GM19372 (cell line): Measurements from ENCODE around the gene GUCY1A2.

Source experiments
- ATAC-seq: cut with Tn5 transposase; IDR thresholded peaks from one replicate; pipeline ENCODE4 v1.9.1; 2021; ENCODE audit warnings: mild to moderate bottlenecking, low read depth, moderate library complexity; ENCODE audit not compliant: unreplicated experiment

The GUCY1A2 gene

DNA sequence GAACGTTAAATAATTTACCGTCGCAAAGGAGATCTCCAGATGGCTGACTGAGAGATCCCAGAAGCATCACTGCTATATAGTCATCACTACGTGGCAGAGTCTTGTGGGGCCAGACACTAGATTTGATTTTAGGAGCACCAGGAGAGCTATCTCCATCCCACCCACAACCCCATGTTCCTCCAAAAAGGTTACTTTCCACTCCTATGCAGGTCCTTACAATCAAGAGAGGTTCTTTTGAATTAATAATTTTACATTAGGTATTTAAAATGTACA lies 19.4 kb downstream of the GUCY1A2 start:
- no peak for ATAC-seq

DNA sequence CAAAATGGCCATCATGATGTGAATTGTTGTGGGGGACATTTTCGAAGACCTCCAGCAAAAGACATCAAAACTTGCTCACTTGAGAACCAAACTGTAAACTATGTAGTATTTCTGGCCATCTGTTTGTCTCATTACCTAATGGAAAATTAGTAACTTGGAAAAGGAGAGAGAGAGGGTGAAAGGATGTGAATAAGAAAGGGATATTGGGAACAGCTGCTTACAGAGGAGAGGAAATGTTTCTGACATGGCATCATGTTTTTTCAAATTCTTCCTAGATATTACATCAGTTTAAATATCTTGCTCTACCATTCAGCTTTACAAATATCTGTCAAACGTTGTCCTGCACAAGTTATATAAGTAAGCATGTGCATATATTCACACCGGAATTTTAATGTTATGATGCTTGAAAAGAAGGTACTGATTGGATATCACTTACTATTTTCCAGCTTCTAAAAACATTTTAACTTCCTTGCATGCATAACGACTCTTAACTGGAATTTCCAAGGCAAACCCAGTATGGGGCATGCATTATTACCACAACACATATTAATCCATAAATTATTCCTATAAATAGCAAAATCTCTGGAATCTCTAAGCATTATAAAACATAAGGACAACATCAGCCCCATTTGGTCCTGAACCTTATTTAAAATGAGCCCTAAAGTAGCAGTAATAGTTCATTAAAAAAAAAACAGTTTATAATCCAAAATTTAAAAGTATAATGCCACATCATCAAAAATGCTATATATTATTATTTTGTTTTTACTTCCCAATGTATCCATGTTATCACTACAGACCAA lies 20.0 kb downstream of the GUCY1A2 start:
- no peak for ATAC-seq

DNA sequence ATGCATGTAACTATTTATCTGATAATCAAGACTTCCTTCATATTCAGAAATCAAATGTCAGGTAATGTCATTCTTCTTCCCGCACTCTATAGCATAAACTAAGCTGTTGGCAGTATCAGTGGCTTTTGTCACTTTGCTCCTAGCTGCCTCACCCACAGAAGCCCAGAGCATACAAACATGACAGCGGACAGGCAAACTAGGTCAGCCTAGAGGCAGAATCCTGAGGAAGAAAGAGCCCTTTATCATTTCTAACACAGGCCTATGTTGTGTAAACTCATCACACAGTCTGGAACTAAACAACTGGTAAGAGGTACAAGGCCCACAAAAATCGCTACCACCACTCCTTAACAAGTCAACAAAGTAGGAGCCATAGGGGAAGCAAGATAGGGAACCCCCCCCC lies 21.0 kb downstream of the GUCY1A2 start:
- no peak for ATAC-seq

DNA sequence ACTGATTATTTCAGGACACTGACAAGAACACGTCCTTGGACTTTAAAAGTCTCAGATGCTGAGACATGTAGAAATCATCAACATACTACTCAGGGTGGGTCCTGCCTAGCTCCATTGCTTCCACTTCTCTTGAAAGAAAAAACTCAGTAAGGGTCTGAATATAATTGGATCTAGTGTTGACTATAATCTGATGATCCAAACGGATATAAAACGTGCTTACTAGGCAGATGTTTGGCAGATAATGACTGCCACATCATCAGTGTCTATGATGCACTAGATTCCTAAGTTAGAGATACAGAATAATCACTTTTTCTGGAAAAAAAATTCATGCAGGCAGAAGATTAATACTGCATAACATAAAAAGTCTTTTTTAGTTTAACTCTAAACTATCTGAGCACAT lies 21.6 kb downstream of the GUCY1A2 start:
- ATAC-seq: no peak

DNA sequence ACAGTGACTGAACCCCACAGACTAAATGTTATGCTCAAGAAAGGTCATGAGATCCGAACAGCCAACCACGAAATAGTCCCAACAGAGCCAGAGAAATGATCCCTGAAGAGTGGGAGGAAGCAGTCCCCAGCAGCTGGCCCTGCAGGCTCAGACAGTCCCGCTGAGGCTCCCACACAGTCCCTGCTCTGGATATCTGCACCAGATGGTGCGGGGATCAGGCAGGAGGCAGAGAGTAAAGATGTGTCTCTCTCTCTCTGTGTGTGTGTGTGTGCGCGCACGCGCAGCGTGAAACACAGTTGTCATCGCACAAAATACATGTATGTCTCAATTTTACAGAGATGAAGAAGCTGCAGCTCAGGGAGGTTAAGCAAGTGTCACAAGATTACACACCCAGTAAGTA lies 27.9 kb downstream of the GUCY1A2 start:
- no peak for ATAC-seq

DNA sequence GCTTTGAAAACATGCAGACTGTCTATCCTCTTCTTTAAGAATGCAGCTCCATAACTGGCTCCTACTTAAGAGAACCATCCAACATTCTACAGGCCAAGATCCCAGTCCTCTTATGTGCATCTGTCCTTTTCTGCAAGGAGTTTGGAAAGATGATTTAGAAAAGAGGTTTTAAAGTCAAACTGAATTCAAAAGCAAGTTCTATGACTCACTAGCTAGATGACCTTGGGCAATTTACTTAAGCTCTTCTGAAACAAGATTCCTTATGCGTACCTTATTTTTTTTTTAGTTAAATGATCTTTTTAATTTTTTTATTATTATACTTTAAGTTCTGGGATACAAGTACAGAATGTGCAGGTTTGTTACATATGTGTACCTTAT lies 29.2 kb downstream of the GUCY1A2 start:
- no peak for ATAC-seq

DNA sequence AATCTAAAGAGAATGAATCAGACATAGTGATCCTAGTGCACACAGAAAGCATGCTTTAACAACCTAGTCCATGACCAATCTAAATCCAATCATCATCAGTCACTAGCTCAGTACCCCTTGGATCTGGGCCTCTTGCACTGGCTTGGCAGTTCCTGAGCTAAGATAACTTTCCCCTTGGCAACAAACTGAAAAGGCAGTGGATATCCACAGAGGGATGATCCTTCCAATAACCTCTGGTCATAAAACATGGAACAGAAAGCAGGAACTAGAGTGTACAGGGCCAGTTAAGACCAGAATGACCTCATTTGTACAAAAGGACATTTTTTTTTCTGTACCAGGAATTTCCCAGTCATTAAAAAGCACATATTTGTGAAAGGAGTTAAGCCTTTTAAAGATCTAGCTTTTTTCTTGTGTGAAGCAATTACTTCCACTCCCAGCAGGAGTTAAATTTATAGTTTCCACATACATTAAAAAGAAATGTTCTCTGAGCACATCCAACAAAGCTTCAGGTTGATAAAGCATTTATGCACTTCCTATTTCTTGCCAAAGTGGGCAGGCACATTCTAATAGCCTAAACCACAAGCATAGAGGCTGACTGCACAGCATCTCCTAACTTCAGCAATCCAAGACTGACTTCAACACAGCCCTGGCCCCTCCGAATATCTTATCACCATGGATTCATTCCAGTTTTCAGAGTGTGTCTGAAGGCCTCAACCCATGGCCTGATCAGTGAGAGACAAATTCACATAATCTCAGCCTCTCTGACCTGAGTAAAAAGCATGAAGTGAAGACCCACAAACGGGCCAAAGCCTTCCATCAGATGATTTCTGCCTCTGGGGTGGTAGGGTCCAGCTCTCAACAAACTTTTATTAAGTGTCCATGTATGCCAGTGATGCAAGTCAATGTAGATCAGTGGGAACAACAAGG lies 29.9 kb downstream of the GUCY1A2 start:
- ATAC-seq: no peak

DNA sequence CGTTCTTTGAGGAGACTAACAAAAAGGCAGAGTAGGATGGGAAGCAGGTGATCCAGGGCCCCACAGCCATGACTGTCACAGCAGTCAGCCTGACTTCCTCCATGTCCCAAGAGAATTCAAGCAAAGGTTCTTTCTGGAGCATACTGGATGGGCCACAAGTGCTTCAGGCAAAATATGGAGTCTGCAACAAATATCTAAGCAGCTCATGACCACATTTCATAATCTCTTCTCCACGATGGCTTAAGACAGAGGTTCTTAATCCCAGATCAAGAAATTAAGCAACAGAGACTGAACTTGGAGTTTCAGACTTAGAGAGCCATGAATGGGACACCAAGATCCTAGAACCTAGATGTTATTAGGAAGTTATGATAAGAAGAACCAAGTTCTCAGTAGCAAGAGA lies 31.6 kb downstream of the GUCY1A2 start:
- no peak for ATAC-seq

DNA sequence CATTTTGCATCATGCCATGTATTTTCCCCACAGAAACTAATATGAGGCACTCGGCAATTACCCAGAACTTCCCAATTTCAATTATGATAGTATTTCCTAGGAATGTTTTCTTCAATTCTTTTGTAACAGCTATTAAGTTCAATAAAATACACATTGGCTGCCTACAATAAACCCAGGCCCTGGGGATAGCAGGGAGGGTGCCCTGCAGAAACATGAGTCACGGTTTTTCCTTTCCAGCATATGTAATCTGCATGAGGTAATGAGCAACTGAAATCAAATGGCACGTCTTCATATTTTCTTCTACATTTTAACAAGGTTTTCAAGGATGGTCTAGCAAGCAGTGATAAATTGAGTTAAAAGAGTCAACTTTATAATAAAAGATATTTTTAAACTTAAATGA lies 32.0 kb downstream of the GUCY1A2 start:
- ATAC-seq: no peak

DNA sequence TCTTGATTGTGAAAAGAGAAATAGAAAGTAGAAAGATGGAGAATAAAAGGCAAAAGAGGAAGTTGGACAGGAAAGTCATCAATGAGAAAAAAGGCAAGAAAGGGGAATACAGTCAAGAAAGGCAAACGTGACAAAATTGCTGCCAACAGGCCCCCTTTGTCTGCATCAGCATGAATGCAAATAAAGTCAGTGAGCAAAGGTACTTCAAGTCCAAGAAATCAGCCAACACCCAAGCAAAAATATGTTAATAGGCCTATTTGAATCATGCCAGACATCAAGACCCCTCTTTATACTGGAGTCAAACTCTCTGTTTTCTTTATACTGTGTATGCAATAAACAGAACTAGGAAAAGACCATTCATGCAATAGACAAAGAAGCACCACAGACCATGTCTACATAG lies 34.3 kb downstream of the GUCY1A2 start:
- no peak for ATAC-seq

DNA sequence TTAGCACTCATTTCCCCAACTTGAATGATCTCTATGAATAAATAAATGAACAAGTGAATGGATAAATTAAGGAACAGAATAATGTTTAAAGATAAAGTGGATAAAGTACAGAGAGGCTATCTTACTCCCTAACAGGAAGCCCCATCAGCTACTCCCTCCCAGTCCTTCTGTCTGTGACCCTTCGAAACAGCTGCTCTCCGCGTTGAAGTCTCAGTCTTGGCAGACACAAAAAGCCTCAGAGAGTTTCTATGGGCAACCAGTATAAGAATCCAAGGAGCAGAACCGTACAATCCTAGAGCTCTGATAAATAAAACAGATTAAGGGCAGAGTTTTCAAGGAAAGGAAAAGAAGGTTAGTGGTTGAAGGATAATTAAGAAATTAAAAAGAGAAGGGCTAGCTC lies 35.0 kb downstream of the GUCY1A2 start:
- no peak for ATAC-seq

DNA sequence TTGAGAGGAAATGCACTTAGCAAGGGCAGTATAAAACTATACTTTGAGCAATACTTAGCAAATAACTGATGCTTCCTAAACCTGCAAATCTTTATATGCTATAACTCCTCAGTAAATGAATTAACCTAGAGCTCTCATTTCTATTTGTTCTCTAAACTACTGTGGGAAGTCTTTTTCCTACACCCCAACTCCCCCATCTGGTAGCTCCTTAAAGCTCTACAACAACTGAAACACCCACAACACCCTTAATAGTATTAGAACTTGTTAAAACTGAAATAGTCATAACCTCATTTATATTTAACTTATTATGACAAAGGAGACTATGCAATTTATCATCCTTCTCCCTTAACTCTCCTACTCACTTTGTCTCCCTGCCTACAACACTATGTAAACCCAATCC lies 43.4 kb downstream of the GUCY1A2 start:
- no peak for ATAC-seq

DNA sequence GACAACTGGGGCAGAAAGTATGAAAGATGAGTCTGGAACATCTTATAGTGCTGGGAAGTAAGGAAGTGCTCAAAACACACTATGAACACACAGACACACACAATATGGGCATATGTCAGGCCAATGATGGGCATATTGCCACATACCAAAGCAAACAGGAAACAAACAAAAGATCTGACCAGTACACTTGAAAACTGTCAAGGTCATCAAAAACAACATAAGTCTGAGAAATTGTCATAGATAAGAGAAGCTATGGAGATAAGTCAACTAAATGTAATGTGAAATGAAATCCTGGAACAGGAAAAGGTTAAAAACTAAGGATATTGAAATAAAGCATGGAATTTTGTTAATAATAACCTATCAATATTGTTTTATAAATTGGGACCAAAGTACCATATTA lies 46.4 kb downstream of the GUCY1A2 start:
- no peak for ATAC-seq

DNA sequence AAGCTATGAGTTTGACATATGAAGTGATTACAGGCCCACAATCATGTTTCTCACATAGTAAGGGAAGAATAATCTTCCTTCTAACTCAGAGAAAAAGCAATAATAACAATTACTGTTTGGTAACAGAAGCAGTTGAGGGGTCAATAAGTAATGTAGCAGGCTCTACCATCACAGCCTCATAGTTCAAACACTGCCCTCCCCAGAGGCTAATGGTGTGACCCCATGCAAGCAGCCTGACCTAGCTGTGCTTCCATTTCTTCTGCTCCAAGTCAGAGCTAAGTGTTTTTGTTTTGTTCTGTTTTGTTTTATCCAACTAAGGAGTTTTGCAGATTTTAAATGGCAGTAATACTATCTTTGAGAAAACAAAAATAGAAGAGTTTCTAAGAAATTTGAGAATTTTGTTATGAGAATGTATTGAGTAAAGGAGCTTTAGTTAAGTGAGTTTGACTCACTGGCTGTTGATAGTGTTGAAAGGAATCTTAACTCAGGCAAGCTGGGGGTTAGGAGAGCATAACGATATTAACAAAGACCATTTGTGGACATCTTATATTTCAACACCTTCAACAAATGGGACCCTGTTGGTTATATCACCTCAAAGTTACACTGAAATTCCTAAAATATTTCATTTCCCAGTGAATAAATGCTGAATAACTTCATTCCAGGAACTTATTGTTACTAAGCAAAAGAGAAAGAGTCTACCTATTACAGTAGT lies 48.5 kb downstream of the GUCY1A2 start:
- ATAC-seq: no peak

DNA sequence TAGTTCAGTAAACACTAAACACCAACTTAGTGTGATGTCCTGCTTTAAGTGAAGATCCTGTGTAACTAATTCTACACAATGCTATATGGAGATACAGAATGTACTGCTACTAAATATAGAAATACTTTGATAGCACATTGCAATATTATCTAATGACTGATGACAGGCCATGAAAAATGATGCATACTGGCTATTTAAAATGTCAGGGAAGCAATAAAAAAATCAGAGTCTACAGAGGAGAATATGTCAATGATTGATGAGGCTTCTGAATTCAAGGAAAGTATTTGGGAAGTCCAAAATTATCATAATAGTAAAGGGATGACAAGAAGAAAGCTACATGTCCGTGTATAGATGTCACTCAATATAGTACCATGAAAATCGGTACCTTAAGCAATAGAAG lies 55.3 kb downstream of the GUCY1A2 start:
- ATAC-seq: no peak

DNA sequence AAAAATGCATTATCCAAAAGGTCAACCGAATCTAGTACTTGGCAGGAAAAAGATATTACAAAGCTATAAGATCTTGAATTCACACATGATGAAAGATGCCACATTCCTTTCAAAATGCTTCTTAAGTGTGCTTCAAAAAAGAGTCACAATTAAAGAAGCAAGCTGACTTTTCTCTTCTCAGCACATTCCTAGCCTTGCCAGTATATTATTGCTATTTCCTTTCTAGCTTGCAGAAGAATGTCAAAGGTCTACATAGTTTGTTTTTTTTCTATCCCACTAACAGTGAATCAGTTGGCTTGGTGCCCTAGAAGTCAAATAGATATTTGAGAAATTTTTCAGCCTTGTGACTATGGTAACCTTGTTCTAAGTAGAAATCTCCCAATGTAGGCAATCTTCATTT lies 56.8 kb downstream of the GUCY1A2 start:
- no peak for ATAC-seq

DNA sequence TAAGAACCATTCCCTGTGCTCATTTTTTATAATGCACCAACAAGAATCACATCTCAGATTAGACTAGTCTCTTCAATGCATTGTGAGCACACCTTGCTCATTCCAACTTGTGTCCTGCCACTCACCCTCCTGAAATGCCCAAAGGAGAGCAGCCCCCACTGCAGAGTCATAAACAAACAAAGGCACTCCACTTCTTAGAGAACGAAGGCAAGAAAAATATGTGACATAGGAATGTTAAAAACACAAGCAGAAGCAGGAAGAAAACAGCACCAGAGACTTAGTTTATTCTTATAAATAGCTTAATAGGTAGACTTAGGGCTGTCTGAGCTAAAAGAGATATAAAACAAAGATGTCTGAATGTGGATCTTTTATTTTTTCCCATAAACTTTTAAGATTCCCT lies 57.2 kb downstream of the GUCY1A2 start:
- no peak for ATAC-seq

DNA sequence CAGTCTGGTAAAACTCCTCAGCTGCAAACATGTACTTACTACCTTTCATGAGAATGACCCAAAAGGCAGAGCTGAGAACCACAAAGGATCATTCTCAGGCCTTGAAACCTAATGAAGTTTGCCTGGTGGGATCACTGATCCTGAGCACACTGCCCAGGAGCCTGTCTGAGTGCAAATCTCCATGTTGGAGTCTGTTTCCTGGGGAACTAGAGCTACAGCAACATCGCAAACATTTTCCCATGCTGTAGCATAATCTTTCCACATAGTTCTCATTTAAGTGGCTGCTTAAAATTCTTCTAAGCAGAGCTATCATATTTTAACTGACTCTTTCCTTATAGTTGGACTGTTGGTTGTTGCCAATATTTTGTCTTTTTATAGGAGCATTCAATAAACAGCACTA lies 58.5 kb downstream of the GUCY1A2 start:
- no peak for ATAC-seq

DNA sequence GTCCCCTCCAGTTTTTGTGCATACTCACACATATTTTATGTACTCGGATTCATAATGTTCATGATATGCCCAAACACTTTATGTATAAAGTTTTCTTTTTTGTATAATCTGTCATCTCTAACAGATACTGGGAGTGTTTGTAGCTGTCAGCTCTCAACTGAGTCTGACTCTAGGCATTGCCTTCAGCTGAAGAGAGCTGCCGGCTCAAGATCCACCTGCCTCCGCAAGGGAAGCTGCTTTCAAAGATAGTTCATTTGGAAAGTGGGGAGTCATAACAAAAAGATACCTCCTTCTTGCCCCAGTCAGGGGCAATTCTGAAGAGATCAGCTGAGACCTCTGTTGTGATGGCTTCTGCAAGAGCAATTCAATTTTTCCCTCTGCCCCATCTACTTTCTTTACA lies 58.9 kb downstream of the GUCY1A2 start:
- ATAC-seq: no peak

DNA sequence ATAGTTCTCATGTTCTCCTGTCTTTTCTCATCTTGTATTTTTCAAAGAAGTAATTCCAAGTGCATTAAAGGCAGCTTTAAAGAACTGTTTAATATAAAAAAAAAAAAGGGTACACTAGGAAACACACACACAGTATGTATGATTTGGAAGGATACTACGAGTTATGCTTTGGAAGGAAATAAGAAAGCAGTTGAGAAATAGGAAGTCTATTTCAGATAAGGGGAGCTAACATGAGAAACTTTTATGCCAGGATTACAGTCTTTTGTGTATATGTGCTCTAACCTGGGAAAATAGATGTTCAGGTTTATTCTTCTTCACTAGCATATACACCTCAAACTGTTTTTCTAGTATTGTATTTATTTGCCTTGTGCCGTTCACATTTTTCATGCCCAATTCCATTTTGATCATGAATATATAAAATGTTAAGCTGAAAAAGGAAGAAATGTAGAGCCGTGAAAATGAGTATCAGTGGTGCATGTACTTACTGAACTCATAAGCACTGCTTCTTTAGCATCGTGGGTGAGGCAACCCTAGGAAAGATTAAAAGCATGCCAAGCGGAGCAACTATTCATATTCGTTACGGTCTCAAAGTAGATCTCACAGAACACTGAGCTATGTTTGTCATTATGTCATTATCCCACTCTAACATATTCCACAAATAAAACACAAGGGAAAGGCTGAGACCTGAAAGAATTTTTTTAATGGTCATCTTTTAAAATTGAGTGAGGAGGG lies 59.6 kb downstream of the GUCY1A2 start:
- no peak for ATAC-seq

DNA sequence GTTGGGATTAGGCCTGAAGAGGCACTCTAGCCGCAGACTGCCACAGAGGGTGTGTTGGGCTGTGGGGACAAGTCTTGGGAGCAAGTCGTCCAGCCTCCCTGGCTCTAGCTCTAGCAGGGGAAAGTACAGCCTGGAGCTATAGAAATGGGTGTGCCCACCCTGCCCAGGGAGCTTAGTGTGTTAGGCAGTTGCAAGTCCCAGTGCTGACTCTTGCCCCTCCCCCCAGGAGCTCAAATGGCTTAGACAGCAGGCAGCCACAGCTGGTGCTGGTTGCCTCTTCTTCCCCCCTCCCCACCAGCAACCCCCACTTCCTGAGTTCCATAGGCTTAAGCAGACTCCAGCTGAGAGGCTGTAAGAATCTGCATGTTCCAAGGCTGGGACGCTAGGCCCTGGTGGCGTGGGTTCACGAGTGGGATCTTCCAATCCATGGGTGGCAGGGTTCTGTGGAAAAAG lies 61.2 kb downstream of the GUCY1A2 start:
- ATAC-seq: no peak
